NCI-H82 (cell line): Measurements from ENCODE around the gene CBY1.
A peak's percentile ranks its signal among the peaks of the same experiment; 100 is the strongest.
"Not testable (repeated sequence)": the region's sequence is repeated elsewhere in the genome, so short reads cannot be mapped to it uniquely, and the experiment has no call there.

Source experiments
- DNase-seq: peaks from one replicate; lab custom pipeline; 2025; lab: John Stamatoyannopoulos, UW

Gene CBY1

GRCh38 chr22:38656256-38657044 lies at the start of gene CBY1, which contains the start of gene FAM227A:
TSS of gene CBY1 (plus strand) at chr22:38656638. CDS start at chr22:38668055, 11,417 bp downstream.
TSS of gene FAM227A (minus strand) at chr22:38656392. CDS start at chr22:38650168, 6,224 bp downstream.
- peak; percentile 89 for DNase-seq

- DNase-seq = no peak
These were observed 48.8 kb upstream of the CBY1 start for GRCh38 chr22:38607680-38608079.

- DNase-seq = no peak
These were observed 47.3 kb upstream of the CBY1 start for GRCh38 chr22:38608992-38609750.

- DNase-seq = no peak
These were observed 46.2 kb upstream of the CBY1 start for GRCh38 chr22:38610234-38610633.

GRCh38 chr22:38611559-38611958 lies 44.9 kb upstream of the CBY1 start:
- no peak for DNase-seq

GRCh38 chr22:38612217-38613006 lies 44.0 kb upstream of the CBY1 start:
- no peak for DNase-seq

GRCh38 chr22:38613588-38613987 lies 42.9 kb upstream of the CBY1 start:
- DNase-seq = no peak

- no peak for DNase-seq
These were observed 41.9 kb upstream of the CBY1 start for GRCh38 chr22:38614332-38615063.

GRCh38 chr22:38615064-38615405 lies 41.4 kb upstream of the CBY1 start:
- DNase-seq = not testable (repeated sequence)

GRCh38 chr22:38618258-38618657 lies 38.2 kb upstream of the CBY1 start:
- no peak for DNase-seq

GRCh38 chr22:38618682-38619081 lies 37.8 kb upstream of the CBY1 start:
- no peak for DNase-seq

GRCh38 chr22:38623351-38623750 lies 33.1 kb upstream of the CBY1 start:
- no peak for DNase-seq

- no peak for DNase-seq
These were observed 28.0 kb upstream of the CBY1 start for GRCh38 chr22:38628444-38628843.

GRCh38 chr22:38629108-38629507 lies 27.3 kb upstream of the CBY1 start:
- no peak for DNase-seq

GRCh38 chr22:38631724-38632123 lies 24.7 kb upstream of the CBY1 start:
- no peak for DNase-seq

GRCh38 chr22:38632528-38632927 lies 23.9 kb upstream of the CBY1 start:
- DNase-seq = no peak

- no peak for DNase-seq
These were observed 18.2 kb upstream of the CBY1 start for GRCh38 chr22:38638216-38638615.

- peak; percentile 44 for DNase-seq
These were observed 17.7 kb upstream of the CBY1 start for GRCh38 chr22:38638728-38639127.

- no peak for DNase-seq
These were observed 14.9 kb upstream of the CBY1 start for GRCh38 chr22:38641476-38642040.

- DNase-seq = not testable (repeated sequence)
These were observed 12.2 kb upstream of the CBY1 start for GRCh38 chr22:38644245-38644644.

- DNase-seq = no peak
These were observed 11.0 kb upstream of the CBY1 start for GRCh38 chr22:38645430-38645829.
